Jurkat, Clone E6-1 (cell line): ENCODE measurements around the gene ISG15.
"Not testable (repeated sequence)": the region's sequence is repeated elsewhere in the genome, so short reads cannot be mapped to it uniquely, and the experiment has no call there.

Experiments used
- DNase-seq: peaks from one replicate; pipeline ENCODE4 v3.0.0-alpha.2; 2011; ENCODE audit warnings: low read depth, low spot score
- H3K4me3 ChIP-seq: 2 replicates; pipeline ENCODE4 v1.5.1; 2011; ENCODE audit warnings: mild to moderate bottlenecking, low read length, control low read depth, moderate library complexity

Gene ISG15

GRCh38 chr1:1022302-1023009 lies 9.2 kb downstream of the ISG15 start:
- no peak for DNase-seq
- no peak overlapping the region for H3K4me3 ChIP-seq

GRCh38 chr1:1023700-1024099 lies 10.4 kb downstream of the ISG15 start:
- no peak for DNase-seq
- H3K4me3 ChIP-seq: no peak overlapping the region

GRCh38 chr1:1024149-1024770 lies 11.0 kb downstream of the ISG15 start:
- no peak for DNase-seq
- no peak overlapping the region for H3K4me3 ChIP-seq

GRCh38 chr1:1024771-1025699 lies 11.7 kb downstream of the ISG15 start:
- no peak overlapping the region for H3K4me3 ChIP-seq
- DNase-seq: no peak

- DNase-seq: no peak
- no peak overlapping the region for H3K4me3 ChIP-seq
These were observed 12.4 kb downstream of the ISG15 start for GRCh38 chr1:1025730-1026129.

GRCh38 chr1:1026599-1027413 lies 13.5 kb downstream of the ISG15 start:
- no peak for DNase-seq
- no peak overlapping the region for H3K4me3 ChIP-seq

- no peak overlapping the region for H3K4me3 ChIP-seq
- DNase-seq: no peak
These were observed 14.5 kb downstream of the ISG15 start for GRCh38 chr1:1027791-1028190.

GRCh38 chr1:1030867-1031658 lies 17.8 kb downstream of the ISG15 start:
- DNase-seq, H3K4me3 ChIP-seq: not testable (repeated sequence)

GRCh38 chr1:1031659-1032235 lies 18.4 kb downstream of the ISG15 start:
- H3K4me3 ChIP-seq: no peak overlapping the region
- DNase-seq: no peak

- DNase-seq: no peak
- no peak overlapping the region for H3K4me3 ChIP-seq
These were observed 19.1 kb downstream of the ISG15 start for GRCh38 chr1:1032424-1032823.

GRCh38 chr1:1033009-1033587 lies 19.8 kb downstream of the ISG15 start:
- H3K4me3 ChIP-seq: peak overlapping the region; percentile 13; the same call in 1 of the 2 replicates
- peak; percentile 91 for DNase-seq

GRCh38 chr1:1033731-1034438 lies 20.6 kb downstream of the ISG15 start:
- H3K4me3 ChIP-seq: peak overlapping the region; percentile 11; the same call in 1 of the 2 replicates

GRCh38 chr1:1034439-1034781 lies 21.1 kb downstream of the ISG15 start:
- DNase-seq: no peak
- no peak overlapping the region for H3K4me3 ChIP-seq

More at GRCh38 chr1:1033731-1034438, 20.6 kb downstream of the ISG15 start:
- no peak for DNase-seq

GRCh38 chr1:1035291-1035943 lies 22.1 kb downstream of the ISG15 start:
- no peak overlapping the region for H3K4me3 ChIP-seq
- no peak for DNase-seq

- no peak for DNase-seq
- no peak overlapping the region for H3K4me3 ChIP-seq
These were observed 24.4 kb downstream of the ISG15 start for GRCh38 chr1:1037366-1038327.

GRCh38 chr1:1038694-1039093 lies 25.4 kb downstream of the ISG15 start:
- H3K4me3 ChIP-seq: no peak overlapping the region
- no peak for DNase-seq
